Esophagus squamous epithelium (tissue), 4 donors: ENCODE data around the gene ZNF44.

Experiments used
- CTCF ChIP-seq, 6 experiments: fragments of 450-650 bp in 4 of 6; fragments of 200-600 bp in 2 of 6; sonication (generic) in 2 of 6; IDR thresholded peaks; one replicate each; pipeline ENCODE4 v1.5.1; 2016 to 2019; ENCODE audit warnings: antibody characterized with exemption in 6 of 6, mild to moderate bottlenecking in 4 of 6, moderate library complexity in 4 of 6
- POLR2A ChIP-seq, 4 donors: fragments of 450-650 bp; IDR thresholded peaks; one replicate each; pipeline ENCODE4 v1.6.1; 2017; ENCODE audit warnings: antibody characterized with exemption in 4 of 4, mild to moderate bottlenecking in 4 of 4, moderate library complexity in 3 of 4

GRCh38 chr19:12295191-12295590 is 508 bp upstream of the ZNF44 start:
- no peak for TF ChIP-seq CTCF (IDR thresholded peaks at IDR 0.05)
- no peak for TF ChIP-seq POLR2A (IDR thresholded peaks at IDR 0.05)
